Measurements from ENCODE around the gene ZNF780B.
A peak's percentile ranks its signal among the peaks of the same experiment; 100 is the strongest.

ZNF780B gene

GRCh38 chr19:40055832-40056504 lies at the start of gene ZNF780B:
Gene ZNF780B, minus strand, starts transcription at chr19:40056231. Its CDS starts 5,899 bp downstream, at chr19:40050332.
- Histone ChIP-seq H3K9me3 (peaks cover 11% of the 10 kb centered on the region; the same call in 1 of the 2 replicates), H3K36me3 (replicated peaks) (peaks cover 4% of the 10 kb centered on the region; the same call in 1 of the 2 replicates), H3K27me3 (ENCODE audit: low read depth) (no peaks in the 10 kb centered on the region), H3K4me3 (peak within 1 kb of the TSS; percentile 60), H3K4me1 (no peaks in the 10 kb centered on the region; the same call in 1 of the 2 replicates)
- DNase-seq (ENCODE audit: low spot score in 2 of 2): peak; percentile 73 to 75
- in situ Hi-C loops (cut with MboI; ENCODE audit: low sequenced_read_pairs): no loop called here

DNA sequence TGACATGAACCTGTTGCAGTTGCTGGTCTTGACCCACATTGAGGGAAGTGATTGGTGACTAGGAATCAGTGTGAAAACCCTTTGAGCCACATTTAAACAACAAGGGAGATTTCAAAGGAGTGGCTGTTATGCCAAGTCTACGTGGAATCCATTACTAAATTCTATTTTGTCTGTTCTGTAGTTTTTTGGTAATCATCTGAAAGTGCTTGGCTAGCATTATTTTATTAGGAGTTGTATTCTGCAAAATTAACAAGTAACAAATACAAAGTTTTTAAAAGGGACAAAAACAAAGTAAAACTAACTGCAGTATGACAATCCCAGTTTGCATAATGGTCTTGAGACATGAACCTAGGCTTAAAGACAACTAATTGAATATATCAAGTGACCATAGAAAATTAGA lies 48.7 kb upstream of the ZNF780B start:
- DNase-seq (ENCODE audit: low spot score in 2 of 2): no peak
- H3K9me3 ChIP-seq: no peaks in the 10 kb centered on the region
- no peaks in the 10 kb centered on the region for H3K4me1 ChIP-seq
- no peak overlapping the region for H3K4me3 ChIP-seq
- in situ Hi-C loops (cut with MboI; ENCODE audit: low sequenced_read_pairs): no loop called here
- H3K27me3 ChIP-seq (ENCODE audit: low read depth): no peaks in the 10 kb centered on the region
- no peaks in the 10 kb centered on the region for H3K36me3 ChIP-seq (replicated peaks)

GRCh38 chr19:40103600-40103999 lies 47.6 kb upstream of the ZNF780B start:
- H3K36me3 ChIP-seq (replicated peaks): no peaks in the 10 kb centered on the region
- no peaks in the 10 kb centered on the region for H3K4me1 ChIP-seq
- H3K27me3 ChIP-seq (ENCODE audit: low read depth): no peaks in the 10 kb centered on the region
- in situ Hi-C loops (cut with MboI; ENCODE audit: low sequenced_read_pairs): no loop called here
- H3K4me3 ChIP-seq: no peak overlapping the region
- no peaks in the 10 kb centered on the region for H3K9me3 ChIP-seq
- no peak for DNase-seq (ENCODE audit: low spot score in 2 of 2)

DNA sequence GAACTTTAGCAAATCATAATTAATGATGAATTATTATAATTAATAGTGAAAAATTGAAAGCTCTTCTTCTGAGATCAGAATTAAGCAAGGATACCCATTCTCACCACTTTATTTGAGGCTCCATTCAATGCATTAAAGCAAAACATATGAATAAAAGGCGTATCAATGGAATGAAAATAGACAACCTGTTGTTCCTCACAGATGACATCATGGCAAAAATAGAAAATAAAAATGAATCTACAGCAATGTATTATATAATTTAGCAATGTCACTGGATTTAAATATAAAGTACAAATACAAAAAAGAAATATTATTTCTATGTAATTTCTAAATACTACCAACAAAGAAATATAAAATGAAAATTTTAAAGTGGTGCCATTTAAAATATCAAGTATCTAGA lies 45.8 kb upstream of the ZNF780B start:
- Histone ChIP-seq H3K9me3 (no peaks in the 10 kb centered on the region), H3K27me3 (ENCODE audit: low read depth) (no peaks in the 10 kb centered on the region), H3K36me3 (replicated peaks) (no peaks in the 10 kb centered on the region), H3K4me1 (no peaks in the 10 kb centered on the region), H3K4me3 (no peak overlapping the region)
- no peak for DNase-seq (ENCODE audit: low spot score in 2 of 2)
- in situ Hi-C loops (cut with MboI; ENCODE audit: low sequenced_read_pairs): no loop called here

GRCh38 chr19:40093416-40093815 lies 37.4 kb upstream of the ZNF780B start:
- Histone ChIP-seq H3K36me3 (replicated peaks) (no peaks in the 10 kb centered on the region), H3K4me3 (no peak overlapping the region), H3K27me3 (ENCODE audit: low read depth) (peaks cover 6% of the 10 kb centered on the region; the same call in 1 of the 2 replicates), H3K4me1 (peaks cover 6% of the 10 kb centered on the region), H3K9me3 (no peaks in the 10 kb centered on the region; the same call in 1 of the 2 replicates)
- DNase-seq (ENCODE audit: low spot score in 2 of 2): no peak
- in situ Hi-C loops (cut with MboI; ENCODE audit: low sequenced_read_pairs): no loop called here

DNA sequence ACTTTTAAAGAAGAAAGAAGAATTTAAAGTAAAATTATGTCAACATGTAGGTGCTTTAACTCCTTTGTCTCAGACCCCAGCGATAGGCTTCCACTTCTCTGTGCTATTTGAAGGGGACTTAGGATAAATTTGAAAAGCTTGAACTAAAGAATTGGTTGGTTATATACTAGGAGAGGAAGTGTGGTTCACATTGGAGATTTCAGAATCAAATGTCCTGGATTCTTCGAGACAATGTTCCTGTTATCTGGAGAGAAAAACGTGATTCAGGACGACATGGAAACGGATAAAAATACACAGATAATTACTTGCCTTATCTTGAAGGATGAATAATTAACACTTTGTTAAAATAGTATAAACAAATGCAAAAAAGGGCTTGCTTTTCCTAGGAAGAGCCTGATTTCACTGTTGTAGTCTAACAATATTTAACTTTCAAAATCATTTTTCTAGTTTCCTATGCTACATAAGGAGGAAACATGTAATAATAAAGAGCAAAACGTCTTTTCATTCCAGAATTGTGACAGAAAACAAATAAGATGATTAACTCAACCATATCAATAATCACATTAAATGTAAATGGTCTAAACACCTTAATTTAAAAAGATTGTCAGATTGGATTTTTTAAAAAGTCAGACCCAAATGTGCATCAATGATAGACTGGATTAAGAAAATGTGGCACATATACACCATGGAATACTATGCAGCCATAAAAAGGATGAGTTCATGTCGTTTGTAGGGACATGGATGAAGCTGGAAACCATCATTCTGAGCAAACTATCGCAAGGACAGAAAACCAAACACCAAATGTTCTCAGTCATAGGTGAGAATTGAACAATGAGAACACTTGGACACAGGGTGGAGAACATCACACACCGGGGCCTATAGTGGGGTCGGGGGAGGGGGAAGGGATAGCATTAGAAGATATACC lies 35.4 kb upstream of the ZNF780B start:
- in situ Hi-C loops (cut with MboI; ENCODE audit: low sequenced_read_pairs): no loop called here
- peaks cover 6% of the 10 kb centered on the region for H3K4me1 ChIP-seq
- DNase-seq (ENCODE audit: low spot score in 2 of 2): no peak
- peak overlapping the region; percentile 82 for H3K4me3 ChIP-seq
- peaks cover 6% of the 10 kb centered on the region; the same call in 1 of the 2 replicates for H3K27me3 ChIP-seq (ENCODE audit: low read depth)
- no peaks in the 10 kb centered on the region for H3K36me3 ChIP-seq (replicated peaks)
- no peaks in the 10 kb centered on the region; the same call in none of the 2 replicates for H3K9me3 ChIP-seq

- H3K9me3 ChIP-seq: no peaks in the 10 kb centered on the region; the same call in none of the 2 replicates
- in situ Hi-C loops (cut with MboI; ENCODE audit: low sequenced_read_pairs): no loop called here
- H3K36me3 ChIP-seq (replicated peaks): no peaks in the 10 kb centered on the region
- H3K4me1 ChIP-seq: peaks cover 6% of the 10 kb centered on the region
- H3K4me3 ChIP-seq: peak within 1 kb of the TSS; percentile 82
- H3K27me3 ChIP-seq (ENCODE audit: low read depth): peaks cover 6% of the 10 kb centered on the region; the same call in 1 of the 2 replicates
- DNase-seq (ENCODE audit: low spot score in 2 of 2): peak; percentile 64 to 85
Observed at GRCh38 chr19:40090241-40091204, 34.5 kb upstream of the ZNF780B start, which contains the start of gene ZNF780A. Gene ZNF780A, minus strand, starts transcription at chr19:40090943. Its CDS starts 6,190 bp downstream, at chr19:40084753.

- in situ Hi-C loops (cut with MboI; ENCODE audit: low sequenced_read_pairs): no loop called here
- peaks cover 6% of the 10 kb centered on the region; the same call in 1 of the 2 replicates for H3K27me3 ChIP-seq (ENCODE audit: low read depth)
- no peak for DNase-seq (ENCODE audit: low spot score in 2 of 2)
- no peaks in the 10 kb centered on the region for H3K36me3 ChIP-seq (replicated peaks)
- peaks cover 6% of the 10 kb centered on the region for H3K4me1 ChIP-seq
- H3K9me3 ChIP-seq: no peaks in the 10 kb centered on the region; the same call in none of the 2 replicates
- peak overlapping the region; percentile 82 for H3K4me3 ChIP-seq
Observed at GRCh38 chr19:40089462-40089861, 33.4 kb upstream of the ZNF780B start.

DNA sequence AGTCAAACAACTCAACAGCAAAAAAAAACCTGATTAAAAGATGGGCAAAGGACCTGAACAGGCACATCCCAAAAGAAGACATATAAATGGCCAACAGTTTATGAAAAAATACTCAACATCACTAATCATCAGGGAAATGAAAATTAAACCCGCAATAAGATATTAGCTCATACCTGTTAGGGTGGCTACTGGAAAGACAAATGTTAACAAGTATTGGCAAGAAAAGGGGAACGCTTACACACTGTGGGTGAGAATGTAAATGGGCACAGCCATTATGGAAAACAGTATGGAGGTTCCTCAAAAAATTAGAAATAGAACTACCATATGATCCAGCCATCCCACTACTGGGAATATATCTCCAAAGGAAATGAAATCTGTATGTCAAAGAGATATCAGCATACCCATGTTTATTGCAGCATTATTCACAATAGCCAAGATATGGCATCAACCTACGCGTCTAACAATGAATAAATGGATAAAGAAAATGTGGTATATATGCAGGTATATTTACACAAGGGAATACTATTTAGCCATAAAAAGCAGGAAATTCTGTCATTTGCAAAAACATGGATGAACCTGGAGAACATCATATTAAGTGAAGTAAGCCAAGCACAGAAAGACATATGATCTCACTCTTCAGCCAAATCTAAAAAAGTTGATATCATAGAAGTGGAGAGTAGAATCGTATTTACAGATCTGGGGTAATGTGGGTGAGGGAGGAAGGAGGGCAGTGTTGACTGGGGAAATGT lies 32.4 kb upstream of the ZNF780B start:
- Histone ChIP-seq H3K36me3 (replicated peaks) (no peaks in the 10 kb centered on the region), H3K27me3 (ENCODE audit: low read depth) (peaks cover 4% of the 10 kb centered on the region; the same call in 1 of the 2 replicates), H3K9me3 (no peaks in the 10 kb centered on the region; the same call in none of the 2 replicates), H3K4me3 (no peak overlapping the region), H3K4me1 (peaks cover 6% of the 10 kb centered on the region)
- in situ Hi-C loops (cut with MboI; ENCODE audit: low sequenced_read_pairs): no loop called here
- DNase-seq (ENCODE audit: low spot score in 2 of 2): no peak

DNA sequence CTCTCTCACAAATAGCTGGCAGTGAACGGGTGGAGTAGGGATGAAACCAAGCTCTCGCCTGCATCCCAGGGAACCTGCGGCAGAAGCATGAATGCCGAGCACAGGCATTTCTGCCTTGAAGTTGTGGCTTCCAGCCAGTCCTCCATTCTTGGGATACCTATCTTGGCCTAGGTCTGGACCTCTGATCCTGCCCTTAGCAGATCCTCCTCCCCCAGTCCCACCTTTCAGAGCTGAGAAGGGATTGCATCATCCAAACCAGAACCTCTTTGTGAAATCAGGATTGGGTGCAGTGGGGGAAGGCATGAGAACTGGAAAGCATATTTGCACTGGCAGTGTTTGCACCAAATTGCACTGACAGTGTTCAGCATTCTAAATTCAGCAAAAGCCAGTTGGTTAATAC lies 28.9 kb upstream of the ZNF780B start:
- in situ Hi-C loops (cut with MboI; ENCODE audit: low sequenced_read_pairs): no loop called here
- no peak for DNase-seq (ENCODE audit: low spot score in 2 of 2)
- no peaks in the 10 kb centered on the region; the same call in none of the 2 replicates for H3K9me3 ChIP-seq
- no peak overlapping the region for H3K4me3 ChIP-seq
- H3K27me3 ChIP-seq (ENCODE audit: low read depth): no peaks in the 10 kb centered on the region
- H3K36me3 ChIP-seq (replicated peaks): peaks cover 18% of the 10 kb centered on the region
- H3K4me1 ChIP-seq: no peaks in the 10 kb centered on the region

DNA sequence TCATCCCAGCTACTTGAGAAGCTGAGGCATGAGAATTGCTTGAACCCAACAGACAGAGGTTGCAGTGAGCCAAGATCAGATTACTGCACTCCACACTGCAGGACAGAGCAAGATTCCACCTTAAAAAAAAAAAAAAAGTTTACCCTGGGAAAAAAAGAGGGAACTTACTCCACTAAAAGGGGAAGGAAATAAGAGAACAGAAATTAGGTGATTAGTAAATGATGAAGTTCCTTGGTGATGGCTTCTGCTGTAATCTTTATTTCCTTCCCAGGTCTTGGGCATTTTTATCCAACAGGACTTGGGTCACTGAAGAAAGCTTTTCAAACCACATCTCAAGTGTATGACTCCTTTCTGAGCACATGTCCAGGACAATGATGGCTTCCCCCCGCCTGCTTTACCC lies 25.4 kb upstream of the ZNF780B start:
- no peak for DNase-seq (ENCODE audit: low spot score in 2 of 2)
- H3K36me3 ChIP-seq (replicated peaks): peaks cover 29% of the 10 kb centered on the region
- in situ Hi-C loops (cut with MboI; ENCODE audit: low sequenced_read_pairs): no loop called here
- no peaks in the 10 kb centered on the region for H3K4me1 ChIP-seq
- H3K27me3 ChIP-seq (ENCODE audit: low read depth): no peaks in the 10 kb centered on the region
- no peak overlapping the region for H3K4me3 ChIP-seq
- no peaks in the 10 kb centered on the region; the same call in 1 of the 2 replicates for H3K9me3 ChIP-seq

DNA sequence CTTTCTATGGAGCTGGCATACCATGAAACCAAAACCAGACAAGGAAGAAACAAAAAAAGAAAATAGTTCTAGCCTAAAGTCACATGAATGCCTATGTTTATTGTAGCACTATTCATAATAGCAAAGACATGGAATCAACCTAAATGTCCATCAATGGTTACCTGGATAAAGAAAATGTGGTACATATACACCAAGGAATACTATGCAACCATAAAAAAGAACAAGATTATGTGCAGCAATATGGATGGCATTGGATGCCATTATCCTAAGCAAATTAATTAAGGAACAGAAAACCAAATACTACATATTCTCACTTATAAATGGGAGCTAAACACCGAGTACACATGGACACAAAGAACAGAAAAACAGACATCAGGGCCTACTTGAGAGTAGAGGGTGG lies 24.3 kb upstream of the ZNF780B start:
- Histone ChIP-seq H3K4me3 (no peak overlapping the region), H3K9me3 (peaks cover 5% of the 10 kb centered on the region), H3K27me3 (ENCODE audit: low read depth) (no peaks in the 10 kb centered on the region), H3K4me1 (no peaks in the 10 kb centered on the region), H3K36me3 (replicated peaks) (peaks cover 41% of the 10 kb centered on the region)
- no peak for DNase-seq (ENCODE audit: low spot score in 2 of 2)
- in situ Hi-C loops (cut with MboI; ENCODE audit: low sequenced_read_pairs): no loop called here

Data from HAP-1 (cell line).